Body of pancreas (tissue), 4 donors: ENCODE data around the gene SERPINE1.

ENCODE experiments used
- CTCF ChIP-seq, 7 experiments: fragments of 450-650 bp in 4 of 7; fragments of 200-600 bp in 3 of 7; sonication (generic) in 3 of 7; IDR thresholded peaks; one replicate each; pipeline ENCODE4 v1.5.1; 2016 to 2019; ENCODE audit warnings: antibody characterized with exemption in 7 of 7
- POLR2A ChIP-seq, 3 donors: fragments of 450-650 bp; IDR thresholded peaks; one replicate each; pipeline ENCODE4 v1.6.1; 2016; ENCODE audit warnings: antibody characterized with exemption in 3 of 3, mild to moderate bottlenecking in 2 of 3

GRCh38 chr7:101166909-101167644, 40.2 kb downstream of the SERPINE1 start:
- TF ChIP-seq CTCF (IDR thresholded peaks at IDR 0.05) = no peak
- no peak for TF ChIP-seq POLR2A (IDR thresholded peaks at IDR 0.05)
